ENCODE results near the gene STYXL1. TPM values are rescaled to one million over a fixed set of nuclear protein-coding genes. Genes with fewer than 3 reads are reported as not detected.

Gene STYXL1
- polyA plus RNA-seq, 2 donors, result 38.5 to 60.5 TPM

- Histone ChIP-seq H3K27me3 (ENCODE audit: control insufficient read depth in 1 of 2, insufficient read depth in 2 of 2, low read length in 2 of 2) (no peaks in the 10 kb centered on the region), H3K4me1 (ENCODE audit: control insufficient read depth in 2 of 2, insufficient read depth in 2 of 2, low read length in 1 of 2) (peaks cover 9 to 11% of the 10 kb centered on the region in 2 donors), H3K4me3 (ENCODE audit: low read depth in 1 of 2, low read length in 2 of 2) (no peak overlapping the region), H3K9me3 (ENCODE audit: control insufficient read depth in 2 of 2, insufficient read depth in 1 of 2, low read depth in 1 of 2, low read length in 1 of 2) (no peaks in the 10 kb centered on the region), H3K36me3 (ENCODE audit: control insufficient read depth in 2 of 2, insufficient read depth in 2 of 2, low read length in 1 of 2) (peaks cover 0 to 20% of the 10 kb centered on the region in 2 donors), H3K27ac (ENCODE audit: low read depth in 2 of 2, low read length in 1 of 2) (peak overlapping the region; percentile 70 to 88)
- WGBS, 2 donors, result 63 to 66% methylated on average over 26 of the region's 26 CpGs
Observed at GRCh38 chr7:75966190-75966961, 81.4 kb downstream of the STYXL1 start.

GRCh38 chr7:75965617-75966016 is 82.2 kb downstream of the STYXL1 start:
- Histone ChIP-seq H3K4me3 (ENCODE audit: low read depth in 1 of 2, low read length in 2 of 2) (no peak overlapping the region), H3K27me3 (ENCODE audit: control insufficient read depth in 1 of 2, insufficient read depth in 2 of 2, low read length in 2 of 2) (no peaks in the 10 kb centered on the region), H3K4me1 (ENCODE audit: control insufficient read depth in 2 of 2, insufficient read depth in 2 of 2, low read length in 1 of 2) (peaks cover 9 to 11% of the 10 kb centered on the region in 2 donors), H3K9me3 (ENCODE audit: control insufficient read depth in 2 of 2, insufficient read depth in 1 of 2, low read depth in 1 of 2, low read length in 1 of 2) (no peaks in the 10 kb centered on the region), H3K27ac (ENCODE audit: low read depth in 2 of 2, low read length in 1 of 2) (peak overlapping the region; percentile 69 to 88), H3K36me3 (ENCODE audit: control insufficient read depth in 2 of 2, insufficient read depth in 2 of 2, low read length in 1 of 2) (peaks cover 0 to 20% of the 10 kb centered on the region in 2 donors)
- 76 to 77% methylated on average over 13 of the region's 13 CpGs for WGBS, 2 donors

DNA sequence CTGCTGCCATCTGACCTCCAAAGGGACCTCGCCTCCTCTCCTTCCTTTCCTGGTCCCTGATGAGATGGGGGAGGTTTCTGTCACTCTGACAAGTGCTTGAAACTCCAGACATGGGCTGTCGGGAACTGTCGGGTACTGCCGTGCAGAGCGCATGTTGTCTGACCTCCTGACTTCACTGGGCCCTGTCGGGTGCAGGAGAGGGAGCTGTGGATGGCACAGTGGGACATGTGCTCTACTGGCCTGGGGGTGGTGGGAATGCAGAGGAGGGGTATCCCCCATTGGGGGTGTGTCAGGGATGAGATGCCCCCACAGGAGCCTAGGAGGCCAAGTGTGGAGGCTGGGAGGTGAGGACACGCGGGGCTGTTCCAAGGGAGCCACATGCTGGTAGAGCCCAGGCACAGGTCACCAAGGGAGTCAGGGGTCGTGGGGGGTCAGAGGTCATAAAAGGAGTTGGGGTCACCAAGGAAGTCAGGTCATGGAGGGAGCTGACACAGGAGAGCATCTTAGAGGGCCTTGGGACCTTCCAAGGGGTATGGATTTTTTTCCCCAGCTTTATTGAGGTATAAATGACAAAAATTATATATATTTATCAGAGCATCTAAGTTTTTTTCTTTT is 84.3 kb downstream of the STYXL1 start:
- no peaks in the 10 kb centered on the region for H3K9me3 ChIP-seq (ENCODE audit: control insufficient read depth in 2 of 2, insufficient read depth in 1 of 2, low read depth in 1 of 2, low read length in 1 of 2)
- peaks cover 0 to 20% of the 10 kb centered on the region in 2 donors for H3K36me3 ChIP-seq (ENCODE audit: control insufficient read depth in 2 of 2, insufficient read depth in 2 of 2, low read length in 1 of 2)
- WGBS, 2 donors, result 77 to 83% methylated on average over 9 of the region's 9 CpGs
- H3K27me3 ChIP-seq (ENCODE audit: control insufficient read depth in 1 of 2, insufficient read depth in 2 of 2, low read length in 2 of 2), result no peaks in the 10 kb centered on the region
- no peak overlapping the region for H3K4me3 ChIP-seq (ENCODE audit: low read depth in 1 of 2, low read length in 2 of 2)
- peaks cover 2 to 11% of the 10 kb centered on the region in 2 donors for H3K4me1 ChIP-seq (ENCODE audit: control insufficient read depth in 2 of 2, insufficient read depth in 2 of 2, low read length in 1 of 2)
- H3K27ac ChIP-seq (ENCODE audit: low read depth in 2 of 2, low read length in 1 of 2), result peak overlapping the region; percentile 25 to 53

DNA sequence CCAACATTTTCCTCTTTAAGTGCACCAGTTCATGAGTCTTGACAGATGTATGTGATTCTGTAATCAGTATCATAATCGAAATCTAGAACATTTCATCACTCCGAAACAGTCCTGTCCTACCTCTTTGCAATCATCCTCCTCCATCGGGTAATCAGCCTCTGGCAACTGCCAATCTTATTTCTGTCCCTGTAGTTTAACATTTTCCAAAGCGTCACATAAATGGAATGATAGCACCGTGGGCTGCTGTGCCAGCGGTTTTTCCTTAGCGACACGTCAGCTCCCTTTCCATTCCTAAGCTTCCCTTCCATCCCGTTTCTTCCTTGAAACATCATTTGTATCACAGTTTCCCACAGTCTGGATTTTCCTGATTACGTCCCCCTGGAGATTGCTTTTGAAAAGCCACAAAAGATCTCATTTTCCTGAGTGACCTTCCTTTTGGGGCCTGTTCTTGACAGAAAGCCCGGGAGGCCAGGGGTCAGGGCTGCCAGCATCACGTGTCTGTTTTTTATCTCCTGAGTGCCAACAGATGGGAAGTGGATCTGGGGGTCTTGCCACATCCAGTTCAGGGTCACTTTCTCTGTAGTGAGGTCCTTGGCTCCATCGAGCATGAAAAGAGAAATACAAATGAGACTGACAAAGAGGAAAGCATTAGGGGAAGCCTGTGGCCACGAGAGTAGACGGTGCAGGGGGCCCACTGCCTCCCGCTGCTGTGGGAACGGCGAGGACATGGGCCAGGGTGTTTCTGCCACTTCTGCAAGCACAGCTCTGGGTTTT is 85.0 kb downstream of the STYXL1 start:
- Histone ChIP-seq H3K36me3 (ENCODE audit: control insufficient read depth in 2 of 2, insufficient read depth in 2 of 2, low read length in 1 of 2) (peaks cover 0 to 16% of the 10 kb centered on the region in 2 donors), H3K4me3 (ENCODE audit: low read depth in 1 of 2, low read length in 2 of 2) (no peak overlapping the region), H3K4me1 (ENCODE audit: control insufficient read depth in 2 of 2, insufficient read depth in 2 of 2, low read length in 1 of 2) (peaks cover 2 to 11% of the 10 kb centered on the region in 2 donors), H3K27me3 (ENCODE audit: control insufficient read depth in 1 of 2, insufficient read depth in 2 of 2, low read length in 2 of 2) (no peaks in the 10 kb centered on the region), H3K27ac (ENCODE audit: low read depth in 2 of 2, low read length in 1 of 2) (peak overlapping the region; percentile 21 to 53), H3K9me3 (ENCODE audit: control insufficient read depth in 2 of 2, insufficient read depth in 1 of 2, low read depth in 1 of 2, low read length in 1 of 2) (no peaks in the 10 kb centered on the region)
- WGBS, 2 donors, result 68 to 72% methylated on average over 18 of the region's 18 CpGs

- H3K27me3 ChIP-seq (ENCODE audit: control insufficient read depth in 1 of 2, insufficient read depth in 2 of 2, low read length in 2 of 2), result no peaks in the 10 kb centered on the region
- WGBS, 2 donors, result 95% methylated on average over 7 of the region's 7 CpGs
- peaks cover 0 to 11% of the 10 kb centered on the region in 2 donors for H3K4me1 ChIP-seq (ENCODE audit: control insufficient read depth in 2 of 2, insufficient read depth in 2 of 2, low read length in 1 of 2)
- H3K9me3 ChIP-seq (ENCODE audit: control insufficient read depth in 2 of 2, insufficient read depth in 1 of 2, low read depth in 1 of 2, low read length in 1 of 2), result no peaks in the 10 kb centered on the region
- no peak overlapping the region for H3K4me3 ChIP-seq (ENCODE audit: low read depth in 1 of 2, low read length in 2 of 2)
- H3K27ac ChIP-seq (ENCODE audit: low read depth in 2 of 2, low read length in 1 of 2), result no peak overlapping the region
- peaks cover 0 to 16% of the 10 kb centered on the region in 2 donors for H3K36me3 ChIP-seq (ENCODE audit: control insufficient read depth in 2 of 2, insufficient read depth in 2 of 2, low read length in 1 of 2)
Observed at GRCh38 chr7:75961218-75961617, 86.6 kb downstream of the STYXL1 start.

DNA sequence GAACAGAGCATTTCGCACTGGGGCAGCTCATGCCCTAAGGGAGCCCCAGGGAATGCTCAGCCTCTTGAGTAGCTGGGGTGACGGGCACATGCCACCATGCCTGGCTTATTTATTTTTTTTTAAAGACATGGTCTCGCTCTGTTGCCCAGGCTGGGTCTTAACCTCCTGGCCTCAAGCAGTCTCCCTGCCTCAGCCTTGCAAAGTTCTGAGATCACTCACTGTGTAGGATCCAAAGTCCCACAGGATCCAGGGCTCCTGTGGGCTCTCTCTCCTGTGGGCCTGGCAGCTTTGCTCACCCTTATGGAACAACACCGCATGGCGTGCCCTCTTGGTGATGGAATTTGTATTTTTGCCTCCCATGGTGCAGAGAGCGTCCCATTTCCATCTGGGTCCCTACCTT is 87.4 kb downstream of the STYXL1 start:
- peaks cover 0 to 17% of the 10 kb centered on the region in 2 donors for H3K36me3 ChIP-seq (ENCODE audit: control insufficient read depth in 2 of 2, insufficient read depth in 2 of 2, low read length in 1 of 2)
- peaks cover 0 to 7% of the 10 kb centered on the region in 2 donors for H3K4me1 ChIP-seq (ENCODE audit: control insufficient read depth in 2 of 2, insufficient read depth in 2 of 2, low read length in 1 of 2)
- no peak overlapping the region for H3K27ac ChIP-seq (ENCODE audit: low read depth in 2 of 2, low read length in 1 of 2)
- no peak overlapping the region for H3K4me3 ChIP-seq (ENCODE audit: low read depth in 1 of 2, low read length in 2 of 2)
- no peaks in the 10 kb centered on the region for H3K27me3 ChIP-seq (ENCODE audit: control insufficient read depth in 1 of 2, insufficient read depth in 2 of 2, low read length in 2 of 2)
- no peaks in the 10 kb centered on the region for H3K9me3 ChIP-seq (ENCODE audit: control insufficient read depth in 2 of 2, insufficient read depth in 1 of 2, low read depth in 1 of 2, low read length in 1 of 2)
- WGBS, 2 donors, result 97 to 98% methylated on average over 6 of the region's 6 CpGs

DNA sequence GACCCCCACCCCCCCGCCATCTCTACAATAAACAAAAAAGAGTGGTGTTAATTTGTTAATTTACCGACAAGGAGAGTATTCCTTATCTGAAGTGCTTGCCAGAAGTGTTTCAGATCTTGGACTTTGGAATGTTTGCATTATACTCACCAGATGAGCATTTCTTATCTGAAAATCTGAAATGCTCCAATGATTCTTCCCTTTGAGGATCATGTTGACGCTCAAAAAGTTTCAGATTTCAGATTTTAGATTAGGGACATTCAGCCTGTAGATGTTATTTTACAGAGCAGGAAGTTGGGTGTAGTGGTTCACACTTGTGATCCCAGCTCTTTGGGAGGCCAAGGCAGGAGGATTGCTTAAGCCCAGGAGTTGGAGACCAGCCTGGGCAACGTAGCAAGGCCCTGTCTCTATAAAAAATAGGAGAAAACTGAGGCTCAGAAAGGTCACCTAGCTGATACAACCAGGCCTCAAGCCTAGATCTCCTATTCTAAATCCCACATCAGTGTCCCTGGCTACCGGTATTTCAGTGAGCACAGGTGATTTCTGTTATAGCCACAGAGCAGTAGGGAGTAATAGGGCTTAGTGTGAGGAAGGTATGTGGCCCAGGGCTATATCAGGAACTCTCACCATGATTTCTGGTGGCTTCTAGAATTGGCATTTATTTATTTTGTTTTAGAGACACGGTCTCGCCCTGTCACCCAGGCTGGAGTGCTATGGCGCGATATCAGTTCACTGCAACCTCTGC is 88.8 kb downstream of the STYXL1 start:
- Histone ChIP-seq H3K4me1 (ENCODE audit: control insufficient read depth in 2 of 2, insufficient read depth in 2 of 2, low read length in 1 of 2) (peaks cover 0 to 6% of the 10 kb centered on the region in 2 donors), H3K27me3 (ENCODE audit: control insufficient read depth in 1 of 2, insufficient read depth in 2 of 2, low read length in 2 of 2) (no peaks in the 10 kb centered on the region), H3K4me3 (ENCODE audit: low read depth in 1 of 2, low read length in 2 of 2) (no peak overlapping the region), H3K27ac (ENCODE audit: low read depth in 2 of 2, low read length in 1 of 2) (no peak overlapping the region), H3K9me3 (ENCODE audit: control insufficient read depth in 2 of 2, insufficient read depth in 1 of 2, low read depth in 1 of 2, low read length in 1 of 2) (no peaks in the 10 kb centered on the region), H3K36me3 (ENCODE audit: control insufficient read depth in 2 of 2, insufficient read depth in 2 of 2, low read length in 1 of 2) (peaks cover 0 to 20% of the 10 kb centered on the region in 2 donors)
- 88 to 91% methylated on average over 9 of the region's 9 CpGs for WGBS, 2 donors

DNA sequence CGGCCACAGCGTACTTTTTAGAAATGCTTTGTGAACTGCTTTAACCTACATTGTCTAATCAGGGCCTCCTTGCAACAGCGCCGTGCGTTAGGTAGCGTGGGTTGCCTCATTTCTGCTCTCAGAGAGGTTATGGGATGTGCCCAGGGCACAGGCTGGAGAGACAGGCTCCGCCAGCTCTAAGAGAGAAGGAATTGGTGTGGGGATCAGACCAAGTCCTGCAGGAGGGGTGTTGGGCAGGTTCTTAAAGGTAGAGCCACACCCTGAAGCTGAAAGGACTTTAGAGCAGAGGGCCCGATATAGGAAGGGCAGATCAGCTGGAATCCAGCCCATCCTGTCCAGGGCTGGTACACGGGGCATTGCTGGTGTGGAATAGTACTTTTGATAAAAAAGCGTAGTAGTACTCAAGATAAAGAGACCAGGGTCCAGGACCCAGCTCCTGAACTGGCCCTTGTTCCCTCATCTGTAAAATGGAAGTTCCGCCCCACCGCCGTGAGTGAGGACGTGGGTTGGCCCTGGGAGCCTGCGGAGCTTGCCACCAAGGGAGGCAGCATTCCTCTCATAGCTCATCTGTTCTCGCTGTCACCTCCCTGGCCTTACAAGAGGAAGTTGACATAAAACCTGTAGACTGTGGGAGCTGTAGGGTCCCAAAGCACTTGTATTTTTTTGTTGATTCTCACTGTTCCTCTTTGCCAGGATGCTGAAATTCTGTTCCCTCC is 90.6 kb downstream of the STYXL1 start:
- Histone ChIP-seq H3K27me3 (ENCODE audit: control insufficient read depth in 1 of 2, insufficient read depth in 2 of 2, low read length in 2 of 2) (no peaks in the 10 kb centered on the region), H3K4me3 (ENCODE audit: low read depth in 1 of 2, low read length in 2 of 2) (no peak overlapping the region), H3K27ac (ENCODE audit: low read depth in 2 of 2, low read length in 1 of 2) (peak overlapping the region; percentile 60 to 71), H3K36me3 (ENCODE audit: control insufficient read depth in 2 of 2, insufficient read depth in 2 of 2, low read length in 1 of 2) (peaks cover 0 to 22% of the 10 kb centered on the region in 2 donors), H3K4me1 (ENCODE audit: control insufficient read depth in 2 of 2, insufficient read depth in 2 of 2, low read length in 1 of 2) (peaks cover 0 to 3% of the 10 kb centered on the region in 2 donors), H3K9me3 (ENCODE audit: control insufficient read depth in 2 of 2, insufficient read depth in 1 of 2, low read depth in 1 of 2, low read length in 1 of 2) (no peaks in the 10 kb centered on the region)
- 73 to 79% methylated on average over 16 of the region's 16 CpGs for WGBS, 2 donors
